ENCODE results near the gene C2orf42.
"Not testable (repeated sequence)": the region's sequence is repeated elsewhere in the genome, so short reads cannot be mapped to it uniquely, and the experiment has no call there.

The C2orf42 gene

GRCh38 chr2:70131344-70132143 is 59.3 kb downstream of the C2orf42 start:
- DNase-seq: not testable (repeated sequence)

DNA sequence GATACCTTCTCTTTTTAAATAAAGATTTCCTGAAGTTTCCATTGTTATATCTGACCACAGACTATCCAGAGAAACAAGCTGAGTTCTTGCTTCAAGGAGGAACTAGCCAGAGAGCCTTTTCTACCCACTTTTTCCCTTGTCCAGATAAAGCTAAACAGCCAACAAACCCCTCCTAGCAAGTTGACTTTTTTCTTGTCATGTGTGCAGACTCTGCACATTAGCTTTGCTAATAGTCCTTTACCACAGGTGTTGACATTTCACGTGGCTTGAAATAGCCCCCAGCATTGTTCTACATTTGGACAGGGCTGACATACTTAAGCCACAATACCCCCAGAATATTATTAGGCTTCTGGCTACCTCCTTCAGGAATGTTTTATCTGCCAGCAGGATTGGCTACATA is 62.8 kb downstream of the C2orf42 start:
- peak; percentile 64 for DNase-seq

GRCh38 chr2:70126413-70126812 is 64.4 kb downstream of the C2orf42 start:
- DNase-seq: no peak

DNA sequence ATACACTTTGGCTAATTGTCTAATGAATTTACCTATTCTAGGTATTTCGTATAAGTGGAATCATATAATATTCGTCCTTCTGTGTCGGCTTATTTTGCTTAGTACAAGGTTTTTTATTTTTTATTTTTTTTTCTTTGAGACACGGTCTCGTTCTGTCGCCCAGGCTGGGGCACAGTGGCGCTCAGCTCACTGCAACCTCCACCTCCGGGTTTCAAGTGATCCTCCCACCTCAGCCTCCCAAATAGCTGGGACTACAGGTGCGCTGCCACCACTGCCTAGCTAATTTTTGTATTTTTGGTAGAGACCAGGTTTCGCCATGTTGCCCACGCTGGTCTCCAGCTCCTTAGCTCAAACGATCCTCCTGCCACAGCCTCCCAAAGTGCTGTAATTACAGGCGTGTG is 65.3 kb downstream of the C2orf42 start:
- no peak for DNase-seq

DNA sequence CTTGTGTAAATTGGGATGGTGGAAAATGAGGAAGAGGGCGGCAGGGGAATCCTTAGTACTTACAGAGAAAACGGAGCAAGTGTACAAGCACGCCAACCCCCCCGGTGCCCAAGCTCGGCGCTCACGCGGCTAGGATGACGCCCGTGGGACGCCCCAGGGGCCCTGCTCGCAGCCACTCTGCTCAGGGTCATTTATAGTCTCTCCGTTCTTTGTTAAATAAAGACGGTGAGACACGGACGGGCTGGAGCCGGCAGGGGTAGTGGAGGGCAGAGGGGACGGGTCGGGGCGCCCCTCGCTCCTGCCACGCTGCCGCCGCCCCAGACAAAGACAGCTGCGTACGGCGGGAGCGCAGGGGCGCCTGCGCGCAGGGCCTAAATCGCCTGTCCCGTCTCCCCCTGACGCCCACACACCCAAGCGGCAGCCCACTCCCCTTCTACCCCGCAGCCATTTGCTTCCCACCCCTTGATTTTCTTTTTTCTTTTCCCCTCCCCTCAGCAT is 65.8 kb downstream of the C2orf42 start:
- peak; percentile 80 for DNase-seq

DNA sequence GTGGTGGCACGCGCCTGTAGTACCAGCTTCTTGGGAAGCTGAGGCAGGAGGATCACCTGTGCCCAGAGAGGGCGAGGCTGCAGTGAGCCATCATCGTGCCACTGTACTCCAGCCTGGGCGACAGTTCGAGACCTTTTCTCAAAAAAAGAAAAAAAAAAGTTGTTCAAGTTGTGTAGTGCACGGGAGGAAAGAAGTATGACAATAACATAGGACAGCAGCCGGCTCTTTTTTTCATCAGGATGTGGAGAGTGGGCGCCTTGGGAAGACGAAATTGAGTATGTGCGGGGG is 67.0 kb downstream of the C2orf42 start:
- no peak for DNase-seq

DNA sequence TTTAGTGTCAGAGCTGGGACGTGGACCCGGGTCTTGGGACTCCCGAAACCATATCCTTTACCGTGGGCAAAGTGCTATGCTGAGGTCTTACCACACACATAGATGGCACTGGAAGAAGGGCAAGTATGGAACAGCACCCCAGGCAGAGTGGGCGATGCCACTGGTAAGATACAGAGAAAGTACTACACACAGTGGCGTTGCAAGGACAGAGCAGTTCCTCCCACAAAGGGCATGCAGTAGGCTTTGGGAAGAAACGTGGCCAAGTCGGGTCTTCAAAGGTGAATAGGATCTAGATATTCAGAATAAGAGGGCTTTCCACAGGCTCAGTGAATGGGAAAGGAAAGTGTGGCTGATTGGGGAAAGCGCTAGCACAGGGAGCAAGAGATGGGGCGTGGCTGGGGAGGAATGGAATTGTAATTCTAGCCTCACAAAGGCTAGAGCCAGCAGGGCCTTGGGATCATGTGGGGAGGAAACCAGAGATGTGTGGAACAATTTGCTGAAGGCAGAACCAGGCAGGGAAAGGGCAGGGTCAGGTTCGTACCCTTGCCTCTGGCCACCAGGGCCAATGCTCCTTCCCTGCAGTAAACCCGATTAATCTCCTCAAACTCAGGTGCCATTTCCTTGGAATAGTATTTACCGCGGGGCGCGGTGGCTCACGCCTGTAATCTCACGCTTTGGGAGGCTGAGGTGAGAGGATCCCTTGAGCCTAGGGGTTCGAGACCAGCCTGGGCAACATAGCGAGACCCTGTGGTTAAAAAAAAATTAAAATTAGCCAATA is 67.6 kb downstream of the C2orf42 start:
- peak; percentile 65 for DNase-seq

GRCh38 chr2:70122470-70122869 is 68.3 kb downstream of the C2orf42 start:
- no peak for DNase-seq

- no peak for DNase-seq
Observed at GRCh38 chr2:70121627-70122372, 69.0 kb downstream of the C2orf42 start.

DNA sequence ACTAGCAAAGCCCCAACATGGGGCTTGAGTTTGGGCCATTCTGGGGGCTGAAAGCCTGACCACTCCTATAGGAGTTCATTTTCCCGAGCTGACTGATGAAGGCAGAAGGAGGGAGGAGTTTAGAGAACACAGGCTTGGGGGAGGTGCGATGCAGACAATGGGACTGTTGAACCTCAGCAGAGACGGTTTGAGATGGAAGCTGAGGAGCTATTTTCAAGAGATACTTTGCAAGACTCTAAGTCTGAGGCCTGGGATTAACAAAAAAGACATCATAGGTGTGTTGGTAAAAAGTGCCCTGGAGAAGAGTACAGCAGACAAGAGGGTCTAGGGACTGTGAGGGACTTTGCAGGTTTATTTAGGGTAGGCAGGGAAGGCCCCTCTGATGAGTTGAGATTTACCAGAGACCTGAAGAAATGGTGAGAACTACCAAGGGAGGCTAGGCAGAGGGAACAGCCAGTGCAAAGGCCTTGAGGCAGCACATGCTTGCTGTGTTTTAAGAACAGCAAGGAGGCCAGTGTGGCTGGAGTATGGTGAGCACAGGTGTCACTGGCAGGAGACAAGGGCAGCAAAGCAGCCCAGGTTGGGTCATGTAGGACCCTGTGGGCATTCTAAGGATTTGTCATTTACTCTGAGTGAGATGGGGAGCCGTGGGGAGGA is 71.9 kb downstream of the C2orf42 start:
- peak; percentile 81 for DNase-seq

GRCh38 chr2:70116936-70117552 is 73.8 kb downstream of the C2orf42 start:
- DNase-seq: no peak

GRCh38 chr2:70115646-70116442 is 75.0 kb downstream of the C2orf42 start:
- no peak for DNase-seq

GRCh38 chr2:70113359-70114070 is 77.3 kb downstream of the C2orf42 start:
- DNase-seq: no peak

DNA sequence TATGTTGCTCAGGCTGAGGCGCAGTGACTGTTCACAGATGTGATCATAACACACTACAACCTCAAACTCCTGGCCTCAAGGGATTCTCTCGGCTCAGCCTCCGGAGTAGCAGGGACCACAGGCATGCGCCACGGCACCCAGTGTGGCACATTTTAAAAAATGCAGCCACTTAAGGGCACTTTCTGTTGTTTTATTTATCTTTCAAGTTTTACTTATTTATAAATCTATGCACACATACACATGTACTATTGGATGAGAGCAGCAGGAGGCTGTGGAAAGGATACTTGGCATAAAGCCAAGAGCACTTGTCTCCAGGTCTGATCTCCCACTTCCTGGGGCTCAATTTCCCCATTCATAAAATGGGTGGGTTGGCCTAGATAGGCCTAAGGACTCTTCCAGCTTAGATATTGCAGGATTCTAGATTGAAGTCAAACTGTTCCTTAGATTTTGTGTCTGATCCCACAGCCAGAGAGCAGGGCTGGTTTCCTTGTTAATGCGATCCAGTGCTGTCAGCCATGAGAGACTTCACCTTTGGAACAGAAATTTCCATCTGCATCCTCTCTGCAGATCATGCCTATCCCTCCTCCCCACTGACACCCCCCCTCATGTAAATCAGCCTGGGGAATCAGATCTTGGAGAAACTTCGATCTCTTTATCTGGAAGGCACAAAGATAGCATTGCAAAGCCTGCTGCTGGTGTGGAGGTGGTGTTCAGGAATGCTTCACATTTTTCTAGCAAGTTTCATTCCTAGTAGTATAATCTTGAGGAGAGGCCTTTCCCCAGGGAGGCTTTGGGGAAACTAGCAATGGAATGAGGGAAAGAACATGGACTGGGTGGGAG is 78.8 kb downstream of the C2orf42 start:
- no peak for DNase-seq

GRCh38 chr2:70110397-70110796 is 80.4 kb downstream of the C2orf42 start:
- DNase-seq: not testable (repeated sequence)

DNA sequence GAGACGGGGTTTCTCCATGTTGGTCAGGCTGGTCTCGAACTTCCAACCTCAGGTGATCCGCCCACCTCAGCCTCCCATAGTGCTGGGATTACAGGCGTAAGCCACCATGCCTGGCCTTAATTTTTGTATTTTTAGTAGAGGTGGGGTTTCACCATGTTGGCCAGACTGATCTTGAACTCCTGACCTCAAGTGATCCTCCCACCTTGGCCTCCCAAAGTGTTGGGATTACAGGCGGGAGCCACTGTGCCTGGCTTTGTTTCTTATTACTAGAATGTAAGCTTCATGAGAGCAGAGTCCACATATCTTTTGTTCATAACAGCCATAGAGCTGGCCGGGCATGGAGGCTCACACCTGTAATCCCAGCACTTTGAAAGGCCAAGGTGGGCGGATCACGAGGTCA is 84.7 kb downstream of the C2orf42 start:
- DNase-seq: not testable (repeated sequence)

GRCh38 chr2:70104231-70105111 is 86.3 kb downstream of the C2orf42 start:
- DNase-seq: peak; percentile 89

DNA sequence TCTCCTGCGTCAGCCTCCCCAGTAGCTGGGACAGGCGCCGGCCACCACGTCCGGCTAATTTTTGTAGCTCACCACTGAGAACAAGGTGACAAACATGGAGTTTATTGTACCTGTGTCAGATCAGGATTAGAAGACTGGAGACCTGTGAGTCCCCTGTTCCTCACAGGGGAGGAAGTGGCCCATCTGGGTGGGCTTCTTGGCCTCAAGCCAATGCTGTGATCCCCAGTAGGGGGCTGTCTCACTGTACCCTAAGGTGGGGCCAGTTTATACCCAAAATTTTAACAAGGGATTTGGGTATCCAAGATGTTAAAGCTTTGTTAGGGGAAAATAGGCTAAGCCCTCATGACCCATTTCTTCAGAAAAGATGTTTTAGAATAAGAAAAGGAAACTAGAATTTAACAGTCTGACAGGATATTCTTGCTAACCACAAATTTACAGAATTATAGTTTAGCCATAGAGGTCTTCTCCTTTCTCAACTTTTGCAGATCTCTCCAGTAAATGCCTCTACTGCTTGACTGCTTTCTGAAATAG is 87.2 kb downstream of the C2orf42 start:
- DNase-seq: no peak
